GM12878 (cell line): ENCODE measurements around the gene TNRC18. TPM values are rescaled to one million over a fixed set of nuclear protein-coding genes. Genes with fewer than 3 reads are reported as not detected.

Experiments
- CEBPB ChIP-seq, 2 experiments: fragments of 150-350 bp in 1 of 2; IDR thresholded peaks; 2 replicates each; pipeline ENCODE4 v1.6.1; 2012 to 2014; ENCODE audit warnings: low read depth in 2 of 2, low read length in 2 of 2, borderline replicate concordance in 1 of 2, inconsistent platforms in 1 of 2
- CEBPZ ChIP-seq: fragments of 150-350 bp; IDR thresholded peaks from 2 replicates; pipeline ENCODE4 v1.6.1; 2016; ENCODE audit warnings: low read depth, low read length
- FOS ChIP-seq: IDR thresholded peaks from 3 replicates; pipeline ENCODE4 v1.6.1; 2011; ENCODE audit warnings: borderline replicate concordance; ENCODE audit not compliant: insufficient read length; ENCODE audit errors: extremely low read depth
- SP1 ChIP-seq: IDR thresholded peaks from one replicate; pipeline ENCODE4 v1.6.1; 2011; ENCODE audit warnings: low read depth, low read length
- polyA plus RNA-seq, 11 experiments: library from polyadenylated mRNA; depleted of rRNA in 4 of 11; unstranded in 6 of 11; stranded (reverse) in 5 of 11; fragments of >200 nt; fragmentation: Nextera tagmentation in 4 of 11; fragmentation: Illumina TruSeq in 1 of 11; extraction: Ambion mirVana in 4 of 11; extraction: Trizol in 1 of 11; gene quantifications; 1 replicate in 1 of 11; 2 replicates in 10 of 11; pipeline versions ENCODE4 v1.2.1 to v1.2.3, GENCODE V29; 2011 to 2016; ENCODE audit warnings: inconsistent platforms in 2 of 11, missing spikeins in 2 of 11, low read depth in 1 of 11
- total RNA-seq, 4 experiments: library from RNA; depleted of rRNA in 3 of 4; stranded (reverse); fragments of >200 nt in 3 of 4; fragmentation: Illumina TruSeq in 1 of 4; extraction: Trizol in 1 of 4; gene quantifications; 2 replicates each; pipeline versions ENCODE4 v1.2.1 to v1.2.3, GENCODE V29; 2013 to 2021
- TF ChIP-seq, protein P1 (sequence below): fragments of 450-650 bp; IDR thresholded peaks from 2 replicates; pipeline ENCODE4 v1.6.1; 2017; ENCODE audit warnings: mild to moderate bottlenecking

TNRC18 gene
- total and polyA plus RNA-seq, 10 of the 15 experiments (the other 5 are each of a cell fraction or from before 2014, with no cell fraction given): 0.02 to 31.7 (median 5.4) TPM

GRCh38 chr7:5441840-5442503 lies 18.3 kb upstream of the TNRC18 start (continued):
- TF ChIP-seq CEBPB (IDR thresholded peaks at IDR 0.05; ENCODE audit: borderline replicate concordance in 1 of 2, low read depth in 2 of 2, low read length in 2 of 2): no peak
- TF ChIP-seq, protein P1, sequence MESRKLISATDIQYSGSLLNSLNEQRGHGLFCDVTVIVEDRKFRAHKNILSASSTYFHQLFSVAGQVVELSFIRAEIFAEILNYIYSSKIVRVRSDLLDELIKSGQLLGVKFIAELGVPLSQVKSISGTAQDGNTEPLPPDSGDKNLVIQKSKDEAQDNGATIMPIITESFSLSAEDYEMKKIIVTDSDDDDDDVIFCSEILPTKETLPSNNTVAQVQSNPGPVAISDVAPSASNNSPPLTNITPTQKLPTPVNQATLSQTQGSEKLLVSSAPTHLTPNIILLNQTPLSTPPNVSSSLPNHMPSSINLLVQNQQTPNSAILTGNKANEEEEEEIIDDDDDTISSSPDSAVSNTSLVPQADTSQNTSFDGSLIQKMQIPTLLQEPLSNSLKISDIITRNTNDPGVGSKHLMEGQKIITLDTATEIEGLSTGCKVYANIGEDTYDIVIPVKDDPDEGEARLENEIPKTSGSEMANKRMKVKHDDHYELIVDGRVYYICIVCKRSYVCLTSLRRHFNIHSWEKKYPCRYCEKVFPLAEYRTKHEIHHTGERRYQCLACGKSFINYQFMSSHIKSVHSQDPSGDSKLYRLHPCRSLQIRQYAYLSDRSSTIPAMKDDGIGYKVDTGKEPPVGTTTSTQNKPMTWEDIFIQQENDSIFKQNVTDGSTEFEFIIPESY: no peak
- TF ChIP-seq CEBPZ: no peak
- TF ChIP-seq SP1: no peak
- TF ChIP-seq FOS: no peak
